Activated CD8-positive, alpha-beta T cell treated with anti-CD3 and anti-CD28 coated beads for 36 hours (primary cell): ENCODE data around the gene SC5D. TPM values are rescaled to one million over a fixed set of nuclear protein-coding genes. Genes with fewer than 3 reads are reported as not detected.
A peak's percentile ranks its signal among the peaks of the same experiment; 100 is the strongest.

Experiments
- ATAC-seq: fragments of 200-7000 bp; cut with Tn5 transposase; one replicate; pipeline ENCODE4 v1.10.0; 2021; ENCODE audit warnings: mild to moderate bottlenecking, moderate library complexity
- CTCF ChIA-PET: fragments of 350-600 bp; sonication (Branson Sonifier 250); formaldehyde crosslinking; loops from one replicate; lab custom pipeline; 2021; ENCODE audit warnings: antibody characterized with exemption; lab: Charles Lee
- POLR2A ChIA-PET: fragments of 350-600 bp; sonication (Branson Sonifier 250); formaldehyde crosslinking; loops from one replicate; lab custom pipeline; 2021; ENCODE audit warnings: antibody characterized with exemption; lab: Charles Lee
- DNase-seq: peaks from one replicate; pipeline ENCODE4 v3.0.0-alpha.2; 2020
- H3K27ac Mint-ChIP-seq: one replicate; pipeline ENCODE4 v1.8.0; 2021; ENCODE audit warnings: mild to moderate bottlenecking, mixed read lengths
- H3K27me3 Mint-ChIP-seq: one replicate; pipeline ENCODE4 v1.8.0; 2021; ENCODE audit warnings: mixed read lengths
- H3K36me3 Mint-ChIP-seq: one replicate; pipeline ENCODE4 v1.8.0; 2021; ENCODE audit warnings: low read depth, mixed read lengths
- H3K4me1 Mint-ChIP-seq: one replicate; pipeline ENCODE4 v1.8.0; 2021; ENCODE audit warnings: low read depth, mixed read lengths
- H3K4me3 Mint-ChIP-seq: one replicate; pipeline ENCODE4 v1.8.0; 2021; ENCODE audit warnings: mild to moderate bottlenecking, moderate library complexity, mixed read lengths
- H3K9me3 Mint-ChIP-seq: one replicate; pipeline ENCODE4 v1.8.0; 2021; ENCODE audit warnings: mixed read lengths
- CTCF ChIP-seq: fragments of 200-600 bp; IDR thresholded peaks from one replicate; pipeline ENCODE4 v1.8.0; 2022; ENCODE audit warnings: antibody characterized with exemption, mild to moderate bottlenecking
- intact Hi-C: fragments of 100-400 bp; cut with micrococcal nuclease; formaldehyde crosslinking; loops from one replicate; pipeline ENCODE4 v1.10.0; 2022
- total RNA-seq, 2 experiments: library from RNA; stranded (reverse); gene quantifications; one replicate each; pipeline ENCODE4 v1.2.3, GENCODE V29; 2021

Gene SC5D
- total RNA-seq, 2 experiments from 2014 or later: 18.2 to 20.5 TPM

GRCh38 chr11:121330614-121331435 is 38.3 kb downstream of the SC5D start:
- POLR2A ChIA-PET: no interaction called here
- DNase-seq (no peak), ATAC-seq (no peak)
- Mint-ChIP-seq H3K4me3 (no peak overlapping the region), H3K36me3 (no peaks in the 10 kb centered on the region), H3K27ac (no peak overlapping the region), H3K9me3 (no peaks in the 10 kb centered on the region), H3K4me1 (peaks cover 6% of the 10 kb centered on the region), H3K27me3 (no peaks in the 10 kb centered on the region)
- TF ChIP-seq CTCF: no peak
- intact Hi-C loops: no loop called here
- CTCF ChIA-PET: interaction anchor here (0.7 to 1.4 kb wide), 3 partner anchors 16 to 35 kb away, joined by 3 read pairs; no protein-coding TSS in a partner anchor

GRCh38 chr11:121334973-121335710 is 42.6 kb downstream of the SC5D start:
- Mint-ChIP-seq H3K27me3 (no peaks in the 10 kb centered on the region), H3K4me1 (peaks cover 20% of the 10 kb centered on the region), H3K4me3 (no peak overlapping the region), H3K27ac (no peak overlapping the region), H3K36me3 (no peaks in the 10 kb centered on the region), H3K9me3 (no peaks in the 10 kb centered on the region)
- ATAC-seq (no peak), DNase-seq (no peak)
- CTCF ChIA-PET: no interaction called here
- intact Hi-C loops: no loop called here
- POLR2A ChIA-PET: interaction anchor here (1.0 kb wide), 1 partner anchor 26 kb away, joined by 3 read pairs; no protein-coding TSS in a partner anchor
- no peak for TF ChIP-seq CTCF

- no peak overlapping the region for H3K27ac Mint-ChIP-seq
- no peaks in the 10 kb centered on the region for H3K27me3 Mint-ChIP-seq
- DNase-seq (no peak), ATAC-seq (no peak)
- no peak for TF ChIP-seq CTCF
- no peaks in the 10 kb centered on the region for H3K36me3 Mint-ChIP-seq
- intact Hi-C loops: no loop called here
- ChIA-PET POLR2A (interaction anchor here (0.8 kb wide), 1 partner anchor 31 kb away, joined by 4 read pairs; no protein-coding TSS in a partner anchor), CTCF (interaction anchor here (0.9 to 1.3 kb wide), 3 partner anchors 17 to 240 kb away, joined by 3 to 5 read pairs (median 3); no protein-coding TSS in a partner anchor)
- no peak overlapping the region for H3K4me3 Mint-ChIP-seq
- peaks cover 27% of the 10 kb centered on the region for H3K4me1 Mint-ChIP-seq
- H3K9me3 Mint-ChIP-seq: no peaks in the 10 kb centered on the region
Measured at GRCh38 chr11:121336279-121336937, 43.8 kb downstream of the SC5D start.

- POLR2A ChIA-PET: interaction anchor here (0.8 kb wide), 2 partner anchors 31 to 114 kb away, joined by 3 to 4 read pairs; no protein-coding TSS in a partner anchor
- DNase-seq (peak; percentile 52), ATAC-seq (peak; percentile 73)
- Mint-ChIP-seq H3K36me3 (no peaks in the 10 kb centered on the region), H3K27ac (no peak overlapping the region), H3K4me3 (no peak overlapping the region), H3K27me3 (no peaks in the 10 kb centered on the region), H3K4me1 (peaks cover 30% of the 10 kb centered on the region), H3K9me3 (no peaks in the 10 kb centered on the region)
- intact Hi-C loops: no loop called here
- TF ChIP-seq CTCF: no peak
- CTCF ChIA-PET: interaction anchor here (0.8 to 1.3 kb wide), 2 partner anchors 17 to 18 kb away, joined by 3 to 5 read pairs; no protein-coding TSS in a partner anchor
Measured at GRCh38 chr11:121337078-121337477, 44.5 kb downstream of the SC5D start.
